HG03159 (cell line): Measurements from ENCODE around the gene DNAI7.

Experiments used
- ATAC-seq: cut with Tn5 transposase; IDR thresholded peaks from one replicate; pipeline ENCODE4 v1.9.1; 2021; ENCODE audit warnings: mild to moderate bottlenecking, moderate library complexity; ENCODE audit not compliant: unreplicated experiment

The DNAI7 gene

GRCh38 chr12:25102402-25102801, 92.6 kb downstream of the DNAI7 start:
- ATAC-seq = no peak

DNA sequence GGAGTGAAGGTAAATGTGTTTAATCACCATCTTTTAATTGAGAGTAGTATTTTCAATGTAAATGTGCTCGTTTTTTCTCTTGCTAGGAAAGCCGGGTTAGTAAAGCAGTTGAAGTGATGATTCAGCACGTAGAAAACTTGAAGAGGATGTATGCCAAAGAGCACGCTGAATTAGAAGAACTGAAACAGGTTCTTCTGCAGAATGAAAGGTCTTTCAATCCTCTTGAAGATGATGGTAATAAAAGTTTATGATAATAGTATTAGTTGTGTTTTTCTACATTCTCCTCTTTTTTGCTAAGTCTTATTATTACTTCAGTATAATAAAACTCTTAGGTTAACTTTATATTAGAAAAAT, 93.9 kb downstream of the DNAI7 start:
- peak; percentile 68 for ATAC-seq

GRCh38 chr12:25100194-25101091, 94.5 kb downstream of the DNAI7 start:
- peak; percentile 20 for ATAC-seq

DNA sequence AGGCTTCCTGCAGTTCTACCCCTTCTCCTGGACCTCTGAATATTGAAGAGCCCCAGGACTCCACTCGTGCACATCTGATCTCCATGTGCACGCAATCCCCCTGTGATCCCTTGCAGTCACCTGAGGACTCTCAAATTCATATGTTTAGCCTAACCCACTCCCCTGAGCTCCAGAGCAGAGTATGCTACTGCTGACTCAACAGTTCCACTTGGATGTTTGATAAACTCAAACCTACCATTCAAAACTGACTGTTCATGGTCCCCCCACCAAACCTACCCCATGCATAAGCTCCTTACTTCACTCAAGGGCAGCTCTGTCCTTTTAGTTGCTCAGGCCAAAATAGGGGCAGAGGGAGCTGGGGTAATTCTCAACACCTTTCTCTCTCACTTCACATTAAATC, 96.0 kb downstream of the DNAI7 start:
- ATAC-seq = no peak

DNA sequence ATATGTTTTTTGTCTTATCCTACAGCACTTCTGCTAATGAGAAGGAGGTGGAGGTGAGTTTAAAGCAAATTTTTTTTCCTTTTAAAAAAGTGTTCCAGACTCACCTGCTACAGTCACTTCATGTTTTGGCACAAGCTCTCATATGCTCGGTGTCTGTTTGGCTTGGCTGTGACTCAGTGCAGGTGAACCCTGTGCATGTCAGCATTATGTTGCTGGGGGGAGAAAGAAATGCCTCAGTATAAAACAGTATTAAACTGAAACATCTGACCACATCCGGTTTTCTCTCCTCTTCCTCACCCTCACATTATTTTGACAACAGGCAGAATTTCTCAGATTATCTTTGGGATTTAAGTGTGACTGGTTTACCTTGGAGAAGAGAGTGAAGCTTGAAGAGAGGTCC, 105.2 kb downstream of the DNAI7 start:
- ATAC-seq = no peak

GRCh38 chr12:25087596-25087995, 107.4 kb downstream of the DNAI7 start:
- no peak for ATAC-seq

- no peak for ATAC-seq
Observed at GRCh38 chr12:25084816-25085215, 110.1 kb downstream of the DNAI7 start.

- ATAC-seq = no peak
Observed at GRCh38 chr12:25083211-25083610, 111.7 kb downstream of the DNAI7 start.

DNA sequence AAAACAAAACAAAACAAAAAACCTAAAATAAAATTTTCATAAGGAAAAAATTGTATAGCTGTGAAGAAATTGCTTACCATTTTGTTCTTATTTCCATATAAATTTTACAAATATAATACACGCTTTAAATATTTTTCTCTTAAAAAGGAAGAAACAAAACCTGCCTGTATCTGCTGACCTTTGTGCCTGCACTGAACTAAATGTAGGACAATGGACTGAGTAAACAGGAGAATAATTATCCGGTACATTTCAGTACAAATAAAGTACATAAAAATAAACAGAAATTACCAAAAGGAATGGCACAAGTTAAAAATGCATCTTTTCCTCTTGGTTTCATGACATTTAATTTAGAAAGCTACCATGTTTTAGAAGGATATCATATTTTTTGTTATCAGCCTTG, 112.3 kb downstream of the DNAI7 start:
- no peak for ATAC-seq

GRCh38 chr12:25079393-25079792, 115.6 kb downstream of the DNAI7 start:
- no peak for ATAC-seq

DNA sequence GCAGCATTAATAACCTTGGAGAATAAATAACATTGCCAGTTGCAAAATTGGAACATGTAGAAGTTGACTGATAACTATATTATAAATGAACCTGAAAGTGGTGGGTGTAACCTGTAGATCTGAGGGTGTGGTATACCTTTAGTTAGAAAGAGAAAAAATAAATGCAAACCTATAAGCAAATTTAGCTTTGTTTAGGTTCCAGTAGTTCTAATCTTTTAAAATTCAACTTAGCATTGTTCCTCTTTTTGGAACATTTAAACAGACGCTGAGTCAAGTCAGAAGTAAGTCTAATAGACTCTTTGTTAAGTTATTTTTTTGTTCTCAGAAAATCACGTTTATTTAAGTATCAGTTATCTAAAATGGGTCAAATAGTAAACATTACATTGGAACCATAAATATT, 120.0 kb downstream of the DNAI7 start:
- peak; percentile 73 for ATAC-seq

GRCh38 chr12:25074113-25074512, 120.8 kb downstream of the DNAI7 start:
- no peak for ATAC-seq

- no peak for ATAC-seq
Observed at GRCh38 chr12:25072906-25073650, 121.9 kb downstream of the DNAI7 start.

DNA sequence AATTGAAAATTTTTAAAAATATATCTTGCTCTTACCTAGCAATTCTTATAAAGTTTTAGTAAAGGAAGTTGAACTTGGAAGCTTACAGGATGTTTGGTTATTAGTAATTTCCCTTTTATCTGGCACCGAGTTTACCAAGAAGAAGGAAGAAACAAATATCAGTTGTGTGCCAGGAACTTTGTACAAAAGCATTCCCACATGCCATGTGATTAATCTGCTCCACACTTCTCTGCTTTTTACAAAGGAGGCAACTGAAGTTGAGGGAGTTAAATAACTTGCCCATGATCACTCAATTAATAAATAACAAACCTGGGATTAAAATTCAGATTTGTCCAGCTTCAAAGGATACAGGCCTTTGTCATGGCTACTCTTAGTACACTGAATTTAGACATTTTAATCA, 123.6 kb downstream of the DNAI7 start:
- ATAC-seq = no peak

DNA sequence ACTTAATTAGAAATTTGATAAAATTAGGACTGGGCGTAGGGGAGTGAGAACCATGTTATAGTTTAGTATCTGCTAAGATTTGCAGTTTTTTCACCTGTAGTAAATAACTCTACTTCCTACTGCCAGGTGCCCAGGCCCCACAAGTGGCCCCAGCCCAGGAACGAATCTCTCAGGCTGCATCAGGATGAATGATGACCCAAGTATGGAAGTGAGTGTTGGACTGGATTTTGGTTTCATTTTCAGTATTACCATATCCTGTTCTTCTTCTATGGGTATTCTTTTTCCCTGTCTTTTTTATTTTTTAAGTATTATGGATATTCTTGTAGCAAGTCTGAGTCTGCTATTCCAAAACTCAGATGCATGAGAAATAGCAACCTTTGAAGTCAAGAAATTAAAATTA, 125.7 kb downstream of the DNAI7 start:
- no peak for ATAC-seq

GRCh38 chr12:25065035-25065434, 129.9 kb downstream of the DNAI7 start:
- ATAC-seq = no peak

DNA sequence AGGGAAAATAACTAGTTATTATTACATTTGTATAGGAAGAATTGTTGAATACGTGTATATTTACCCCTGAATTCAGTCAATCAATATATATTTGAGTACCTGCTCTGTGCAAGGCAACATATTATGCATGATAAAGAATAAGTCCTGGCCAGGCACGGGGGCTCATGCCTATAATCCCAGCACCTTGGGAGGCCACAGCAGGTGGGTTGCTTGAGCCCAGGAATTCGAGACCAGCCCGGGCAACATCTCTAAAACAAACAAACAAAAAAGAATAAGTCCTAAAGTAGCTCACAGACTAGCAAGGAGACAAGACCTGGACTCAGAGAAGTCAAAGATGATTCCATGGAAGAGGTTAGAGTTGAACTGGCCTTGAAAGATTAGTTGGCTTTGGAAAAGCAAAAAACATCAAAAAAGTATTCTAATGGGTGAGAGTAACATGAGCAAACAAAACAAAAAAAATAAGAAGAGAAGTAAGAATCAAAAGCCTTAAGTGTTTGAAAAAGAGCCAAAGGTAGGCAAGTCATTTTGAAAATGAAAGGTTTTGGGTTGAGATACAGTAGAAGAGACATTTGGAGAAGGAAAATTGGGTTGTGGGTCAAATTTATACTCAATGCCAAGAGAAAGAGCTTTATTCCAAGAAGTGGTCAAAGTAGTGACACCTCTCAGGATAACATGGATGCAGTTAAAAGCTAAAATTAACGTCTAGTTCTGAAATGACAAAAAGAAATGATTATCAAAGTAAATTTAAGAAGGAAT, 130.9 kb downstream of the DNAI7 start:
- no peak for ATAC-seq

DNA sequence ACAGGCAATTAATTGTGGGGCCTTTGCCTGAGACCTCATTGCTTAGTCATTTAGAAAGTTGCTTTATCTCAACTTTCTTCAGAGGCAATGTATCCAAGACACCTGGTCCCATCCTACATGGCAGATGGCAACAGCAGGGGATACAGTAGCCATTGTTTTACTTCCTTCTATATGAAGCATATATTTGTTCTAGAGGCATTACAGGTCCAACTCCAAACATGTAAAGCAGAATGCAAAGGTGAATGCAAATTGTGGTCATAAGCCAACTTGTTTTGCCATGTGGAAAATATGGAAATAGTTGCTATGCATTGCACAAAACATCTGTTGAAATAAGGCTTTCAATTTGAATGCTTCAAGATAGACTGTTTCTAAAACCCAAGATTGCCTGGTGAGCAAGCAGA, 136.3 kb downstream of the DNAI7 start:
- peak; percentile 50 for ATAC-seq
